HG02610 (cell line): ENCODE measurements around the gene TSPAN1.

ENCODE experiments used
- ATAC-seq: cut with Tn5 transposase; IDR thresholded peaks from one replicate; pipeline ENCODE4 v1.9.1; 2021; ENCODE audit warnings: mild to moderate bottlenecking, moderate library complexity; ENCODE audit not compliant: unreplicated experiment

The TSPAN1 gene

DNA sequence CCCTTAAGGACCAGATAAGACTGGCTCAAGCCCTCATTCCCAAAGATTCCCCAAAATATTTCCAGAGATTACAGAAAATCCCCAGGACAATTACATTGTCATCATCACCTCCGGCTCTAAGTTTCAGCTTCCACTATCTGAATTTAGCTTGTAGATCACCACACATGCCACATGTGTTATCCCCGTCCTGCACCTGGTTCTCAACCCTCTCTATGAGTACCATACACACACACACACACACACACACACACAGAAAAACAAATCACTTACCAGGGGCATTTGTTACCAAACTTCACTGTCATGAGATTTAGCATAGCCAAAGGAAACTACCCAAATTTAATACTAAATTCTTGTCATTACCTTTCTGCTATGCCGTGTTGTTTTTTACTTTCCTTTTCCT, 15.4 kb upstream of the TSPAN1 start:
- no peak for ATAC-seq

DNA sequence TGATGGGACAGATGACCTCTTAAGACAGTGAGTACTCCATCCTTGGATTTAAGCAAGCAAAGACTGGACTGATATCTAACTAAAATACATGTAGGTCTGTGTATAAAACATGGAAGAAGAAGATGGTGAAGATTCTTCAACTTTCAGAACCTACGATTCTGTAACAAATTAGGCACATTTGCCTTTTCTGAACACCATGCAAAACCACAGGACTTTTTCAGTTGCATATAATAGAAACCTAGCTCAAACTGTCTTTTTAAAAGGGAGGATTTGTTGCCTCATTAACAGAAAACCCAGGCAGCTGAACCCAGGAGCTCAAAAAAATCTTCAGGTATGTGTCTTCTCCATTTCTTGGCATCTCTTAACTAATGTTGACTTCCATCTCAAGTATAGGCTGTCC, 14.7 kb upstream of the TSPAN1 start:
- ATAC-seq, result no peak

DNA sequence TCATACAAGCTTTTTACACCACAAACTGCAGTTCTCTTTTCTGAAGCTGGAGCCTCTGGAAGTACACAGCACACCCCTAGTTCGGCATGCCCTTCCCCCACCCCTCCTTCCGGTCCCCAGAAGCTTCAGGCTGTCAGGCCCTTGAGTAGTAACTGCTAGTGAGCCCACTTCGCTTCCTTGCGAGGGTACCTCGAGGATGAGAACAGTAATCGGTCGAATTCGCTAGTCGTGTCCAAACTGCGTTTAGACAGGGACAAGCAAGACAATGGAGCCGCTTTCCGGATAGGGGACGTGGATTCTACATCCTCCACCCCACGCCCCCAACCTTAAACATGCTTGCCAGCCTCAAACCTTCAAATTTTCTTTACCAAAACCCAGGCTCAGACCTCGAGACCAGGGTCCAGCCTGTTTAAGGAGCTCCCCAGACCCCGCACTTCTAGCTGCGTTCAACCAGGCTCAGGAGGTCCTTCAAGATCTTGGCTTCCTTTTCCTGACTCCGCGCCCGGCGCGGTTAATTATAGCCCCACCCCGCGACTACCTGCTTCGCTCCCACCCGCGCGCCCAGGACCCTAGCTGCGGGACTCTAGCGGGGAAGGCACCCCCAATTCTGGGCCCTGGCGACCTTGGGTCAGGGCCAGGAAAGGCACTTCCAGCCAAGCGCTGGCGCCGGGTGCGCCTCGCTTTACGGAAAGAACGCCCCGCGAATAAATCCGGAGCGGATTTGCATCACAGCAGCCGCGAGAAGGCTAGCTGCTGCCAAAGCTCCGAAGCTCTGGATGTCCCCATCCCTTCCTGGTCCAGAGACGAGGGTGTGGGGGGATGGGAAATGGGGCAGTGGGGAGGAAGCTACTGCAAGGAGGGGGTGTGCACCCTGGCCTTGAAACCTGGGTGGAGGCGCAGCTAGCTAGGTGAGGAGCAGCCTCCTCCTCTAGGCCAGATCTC, 8.1 kb upstream of the TSPAN1 start:
- no peak for ATAC-seq

DNA sequence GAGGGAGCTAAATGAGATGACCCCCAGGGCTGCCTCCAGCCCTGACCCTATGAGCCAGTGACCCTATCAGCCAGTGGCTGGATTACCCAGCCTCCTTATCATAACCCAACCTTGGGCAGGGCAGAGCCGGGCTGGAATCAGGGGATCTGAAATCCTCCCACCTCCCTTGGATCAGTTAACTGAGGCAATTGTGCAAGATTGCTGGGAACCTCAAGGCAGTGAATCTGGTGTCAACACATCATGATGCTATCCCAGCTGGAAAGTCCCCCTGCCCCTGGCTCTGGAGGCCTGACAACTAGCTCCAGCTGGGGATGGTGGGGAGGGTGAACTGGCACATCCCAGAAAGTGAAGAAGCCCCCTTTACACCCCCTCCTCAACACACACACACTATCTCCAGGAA, 6.4 kb upstream of the TSPAN1 start:
- ATAC-seq, result no peak

DNA sequence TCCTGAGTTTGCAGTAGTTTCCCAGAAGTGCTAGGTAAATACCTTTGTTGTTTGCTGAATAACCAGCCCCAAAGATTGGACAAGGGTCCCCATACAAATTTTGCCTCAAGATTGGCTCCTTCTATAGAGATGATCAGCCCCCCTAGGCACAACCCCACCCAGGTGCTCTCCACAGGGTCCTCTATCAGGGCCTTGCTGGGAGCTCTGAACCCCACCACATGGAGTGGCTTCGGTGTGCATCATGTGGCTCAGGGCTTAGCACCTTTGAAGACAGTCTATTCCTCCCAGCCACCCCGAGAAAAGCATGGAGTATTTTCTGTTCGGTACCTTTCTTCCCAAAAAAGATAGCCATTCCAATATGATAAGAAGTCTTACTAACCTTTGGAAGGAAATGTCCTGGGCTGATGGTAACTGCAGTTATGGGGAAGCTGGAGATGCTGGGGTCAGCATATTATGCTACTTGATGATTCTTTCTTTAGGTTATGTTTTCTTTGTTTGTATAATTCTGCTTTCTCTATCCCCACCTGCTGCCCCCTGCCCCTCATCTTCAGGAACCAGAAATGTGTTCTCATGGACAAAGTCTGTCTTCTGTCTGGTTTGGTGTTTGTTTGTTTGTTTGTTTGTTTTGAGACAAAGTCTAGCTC, 5.0 kb upstream of the TSPAN1 start:
- no peak for ATAC-seq

DNA sequence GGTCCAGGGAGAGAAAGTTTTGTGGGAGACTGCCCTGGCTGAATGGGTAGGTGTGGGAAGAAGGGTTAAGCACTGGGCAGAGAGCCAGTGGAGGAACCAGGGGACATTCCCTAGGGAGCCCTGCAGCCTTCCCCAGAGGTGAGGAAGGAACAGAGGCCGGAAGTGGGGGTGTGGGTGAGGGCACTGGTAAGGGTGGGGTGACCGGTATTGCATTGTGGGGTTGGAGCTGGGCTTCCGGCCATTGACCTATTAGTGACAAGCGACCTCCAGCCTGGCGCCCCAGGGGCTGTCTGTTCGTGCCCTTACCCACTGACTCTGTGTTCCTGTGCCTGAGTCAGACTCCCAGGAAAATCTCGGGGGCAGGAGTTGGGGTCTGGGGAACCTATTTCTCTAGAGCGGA, 3.5 kb upstream of the TSPAN1 start:
- no peak for ATAC-seq

DNA sequence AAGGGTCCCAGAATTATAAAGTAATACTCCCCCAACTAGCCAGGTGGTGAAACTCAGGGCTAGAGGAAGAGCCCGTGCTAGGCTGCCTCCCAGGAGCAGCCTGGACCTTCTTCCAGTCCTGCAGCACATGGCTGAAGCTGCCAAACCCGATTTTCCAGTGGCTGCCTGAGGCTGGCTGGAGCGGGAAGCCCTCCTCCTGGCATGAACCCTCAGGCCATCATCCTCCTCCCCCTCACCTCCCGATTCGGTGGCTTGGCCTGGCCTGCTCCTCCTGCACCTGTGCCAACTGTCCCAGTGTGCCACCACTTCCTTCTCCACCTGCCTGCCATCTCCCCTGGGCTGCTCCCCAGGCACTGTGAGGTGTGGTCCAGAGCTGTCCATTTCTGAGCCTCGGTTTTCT, 3.0 kb upstream of the TSPAN1 start:
- ATAC-seq, result no peak

DNA sequence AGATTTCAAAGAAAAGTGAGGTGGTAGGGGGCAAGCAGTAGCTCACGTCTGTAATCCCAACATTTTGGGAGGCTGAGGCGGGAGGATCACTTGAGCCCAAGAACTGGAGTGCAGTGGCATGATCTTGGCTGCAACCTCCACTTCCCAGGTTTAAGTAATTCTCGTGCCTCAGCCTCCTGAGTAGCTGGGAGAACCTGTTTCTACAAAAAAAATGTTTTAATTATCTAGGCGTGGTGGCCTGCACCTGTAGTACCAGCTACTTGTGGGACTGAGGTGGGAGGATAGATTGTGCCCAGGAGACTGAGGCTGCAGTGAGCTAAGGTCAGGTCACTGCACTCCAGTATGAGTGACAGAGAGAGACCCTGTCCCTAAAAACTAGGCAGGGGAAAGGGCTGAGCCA, 2.6 kb upstream of the TSPAN1 start:
- no peak for ATAC-seq

DNA sequence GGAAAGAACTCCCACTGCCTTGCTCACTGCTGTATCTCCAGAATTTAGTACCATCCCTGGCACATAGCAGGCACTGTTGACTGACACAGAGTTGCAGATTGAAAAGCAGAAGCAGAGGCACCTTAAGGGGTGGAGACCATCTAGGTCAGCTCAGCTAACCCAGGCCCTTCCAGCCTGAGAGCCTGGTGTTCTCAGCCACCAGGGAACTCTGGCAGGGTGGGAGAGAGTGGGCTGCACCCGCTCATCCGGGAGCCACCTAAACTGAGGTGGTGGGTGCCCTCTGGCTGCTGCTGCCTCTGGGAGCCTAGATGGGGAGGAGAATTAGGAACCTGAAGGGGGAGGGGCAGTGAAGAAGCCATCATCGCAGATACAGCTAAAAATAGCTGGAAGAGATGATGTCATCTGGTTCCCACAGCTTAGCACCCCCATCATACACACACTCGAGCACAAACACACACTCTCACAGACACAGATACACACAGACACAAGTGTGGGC, 1.5 kb upstream of the TSPAN1 start:
- no peak for ATAC-seq

DNA sequence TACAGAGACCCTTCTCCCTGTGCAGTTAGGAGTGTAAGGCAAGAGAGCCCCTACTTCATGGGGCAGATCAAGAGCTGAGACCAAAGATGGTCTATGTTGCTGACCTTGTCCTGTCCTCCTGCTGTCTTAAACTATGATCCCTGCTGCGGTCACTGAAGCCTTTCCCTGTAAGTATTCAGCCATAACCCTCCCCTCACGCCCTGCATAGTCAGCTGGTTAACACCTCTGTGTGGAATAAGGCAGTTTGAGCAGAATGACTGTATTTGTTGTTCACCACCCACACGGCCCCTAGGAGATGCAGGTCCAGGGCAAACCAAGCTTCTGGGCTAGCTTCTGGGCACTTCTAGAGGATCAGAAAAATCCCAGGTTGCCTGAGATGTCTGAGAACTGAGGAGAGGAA, 356 bp downstream of the TSPAN1 start:
- ATAC-seq, result no peak

DNA sequence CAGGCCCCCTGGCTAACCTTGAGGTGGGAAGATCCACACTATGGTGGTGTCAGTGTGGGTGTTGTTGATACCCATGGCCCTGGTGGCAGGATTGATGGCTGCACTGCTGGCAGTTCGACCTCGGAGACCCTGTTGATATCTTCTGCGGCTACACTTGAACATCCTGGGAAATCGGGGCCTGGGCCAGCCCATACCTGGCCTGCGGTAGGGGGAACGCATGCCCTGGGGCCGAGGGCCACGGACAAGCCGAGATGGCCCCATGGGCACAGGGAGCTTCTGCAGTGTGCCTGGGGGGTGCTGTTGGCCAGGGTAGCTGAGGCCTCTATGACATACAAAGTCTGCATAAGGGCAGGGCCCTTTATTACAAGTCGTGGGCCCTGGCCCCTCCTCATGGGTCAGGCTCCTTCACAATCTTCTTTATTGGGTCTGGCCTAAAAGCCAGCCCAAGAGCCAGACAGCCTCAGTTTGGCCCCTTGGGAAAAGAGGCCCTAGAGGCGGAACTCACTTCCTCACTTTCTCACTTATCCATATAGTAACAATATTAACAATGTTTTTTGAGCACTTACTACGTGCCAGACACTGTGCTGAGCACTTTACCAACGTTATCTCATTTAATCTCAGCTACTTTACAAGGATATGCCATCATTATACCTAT, 1.5 kb downstream of the TSPAN1 start, which contains the start of gene P3R3URF:
TSS of gene P3R3URF (minus strand) at position 278 of the 655 bp plus-strand sequence. CDS start at position 261, 17 bp downstream.
- ATAC-seq, result no peak

DNA sequence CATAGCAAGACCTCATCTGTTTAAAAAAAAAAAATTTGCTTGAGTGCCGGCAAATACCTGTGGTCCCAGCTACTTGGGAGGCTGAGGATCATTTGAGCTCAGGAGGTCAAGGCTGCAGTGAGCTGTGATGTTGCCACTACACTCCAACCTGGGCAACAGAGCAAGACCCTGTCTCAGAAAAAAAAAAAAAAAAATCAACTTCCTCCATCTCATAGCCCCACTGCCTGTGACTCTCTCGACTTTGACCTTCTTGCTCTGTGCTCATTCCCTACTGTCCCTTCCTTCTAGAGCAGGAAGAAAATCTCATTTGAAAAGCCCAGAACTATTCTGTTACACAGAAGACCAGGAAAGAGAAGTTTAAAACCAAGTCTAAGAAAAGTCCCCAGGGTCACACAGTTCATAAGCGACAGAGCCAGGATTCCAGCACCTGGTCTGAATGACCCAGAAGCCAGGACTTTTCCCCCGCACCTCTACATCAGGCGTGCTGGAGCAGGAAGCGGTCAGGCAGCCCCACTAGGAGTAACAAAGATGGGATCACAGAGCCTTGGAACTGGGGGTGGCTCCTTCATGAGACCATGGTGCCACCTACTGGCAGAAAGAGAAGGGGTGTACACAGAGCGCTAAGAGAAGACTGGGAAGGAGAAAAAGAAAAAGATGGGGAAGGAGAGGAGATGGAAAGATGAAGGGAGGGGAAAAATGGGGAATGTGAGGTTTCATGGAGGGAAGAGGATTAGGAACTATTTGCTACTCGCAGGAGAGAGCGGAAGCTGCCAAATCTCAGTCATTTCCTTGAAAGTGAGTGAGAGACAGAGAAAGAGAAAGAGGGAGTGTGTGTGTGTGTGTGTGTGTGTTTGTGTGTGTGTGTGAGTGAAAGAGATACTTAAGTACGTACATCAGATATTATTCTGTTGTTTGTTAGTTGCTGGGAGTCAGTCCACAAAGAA, 4.5 kb downstream of the TSPAN1 start:
- ATAC-seq, result peak; percentile 62

DNA sequence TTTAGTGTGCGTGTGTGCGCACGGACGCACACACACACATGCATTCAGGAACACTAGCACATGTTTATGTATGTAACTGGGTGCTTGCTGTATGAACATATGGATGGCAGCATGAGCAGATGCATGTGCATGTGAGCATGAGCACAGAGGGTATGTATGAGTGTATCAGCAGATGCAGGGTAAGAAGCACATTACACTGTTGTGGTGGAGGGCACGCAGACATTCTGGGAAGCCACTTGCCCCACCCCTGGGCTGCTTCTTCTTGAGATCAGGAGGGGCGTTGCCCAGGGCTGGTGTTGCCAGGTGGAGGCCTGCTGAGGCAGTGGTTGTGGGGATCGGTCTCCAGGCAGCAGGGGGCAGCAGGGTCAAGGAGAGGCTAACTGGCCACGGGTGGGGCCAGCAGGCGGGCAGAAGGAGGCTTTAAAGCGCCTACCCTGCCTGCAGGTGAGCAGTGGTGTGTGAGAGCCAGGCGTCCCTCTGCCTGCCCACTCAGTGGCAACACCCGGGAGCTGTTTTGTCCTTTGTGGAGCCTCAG, 5.3 kb downstream of the TSPAN1 start:
- no peak for ATAC-seq

DNA sequence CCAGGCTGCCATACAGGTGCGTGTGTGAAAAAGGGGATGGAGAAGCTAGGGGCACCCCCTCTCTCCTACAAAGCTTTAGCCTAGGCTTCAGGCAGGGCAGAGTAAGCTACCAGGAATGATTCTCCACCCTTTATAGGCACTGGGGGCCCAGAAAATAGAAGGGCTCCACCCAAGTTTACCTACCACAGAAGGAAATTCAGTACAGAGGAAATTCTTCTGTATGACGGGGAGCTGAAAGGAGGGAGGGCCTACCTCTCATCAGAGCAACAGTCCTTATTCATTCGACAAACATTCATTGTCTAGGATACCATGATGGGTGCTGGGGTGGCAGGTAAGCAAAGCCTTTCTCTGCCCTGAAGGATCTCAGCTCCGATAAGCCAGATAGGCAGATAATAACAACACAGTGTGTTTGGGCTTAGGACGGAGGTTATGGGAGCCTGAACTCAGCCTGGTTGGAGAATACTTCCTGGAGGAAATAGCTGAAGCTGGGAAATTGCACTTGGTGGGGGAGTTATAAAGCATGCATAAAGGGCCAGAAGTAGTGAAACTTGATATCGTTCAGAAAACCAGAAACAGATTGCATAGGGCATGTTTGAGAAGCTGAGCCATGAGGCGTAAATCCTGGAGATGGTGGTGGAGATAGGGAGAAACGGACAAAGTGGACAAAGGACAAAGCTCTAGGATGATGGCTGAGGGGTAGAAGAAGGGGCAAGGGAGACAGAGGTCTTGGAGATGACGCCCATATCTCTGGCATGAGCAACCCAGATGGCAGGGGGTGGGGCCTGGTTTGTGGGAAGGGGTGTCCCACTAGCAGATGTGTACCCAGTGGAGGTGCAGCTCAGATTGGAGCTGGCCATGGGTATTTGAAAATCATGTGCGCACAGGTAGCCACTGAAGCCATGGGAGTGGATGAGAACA, 6.7 kb downstream of the TSPAN1 start:
- no peak for ATAC-seq

DNA sequence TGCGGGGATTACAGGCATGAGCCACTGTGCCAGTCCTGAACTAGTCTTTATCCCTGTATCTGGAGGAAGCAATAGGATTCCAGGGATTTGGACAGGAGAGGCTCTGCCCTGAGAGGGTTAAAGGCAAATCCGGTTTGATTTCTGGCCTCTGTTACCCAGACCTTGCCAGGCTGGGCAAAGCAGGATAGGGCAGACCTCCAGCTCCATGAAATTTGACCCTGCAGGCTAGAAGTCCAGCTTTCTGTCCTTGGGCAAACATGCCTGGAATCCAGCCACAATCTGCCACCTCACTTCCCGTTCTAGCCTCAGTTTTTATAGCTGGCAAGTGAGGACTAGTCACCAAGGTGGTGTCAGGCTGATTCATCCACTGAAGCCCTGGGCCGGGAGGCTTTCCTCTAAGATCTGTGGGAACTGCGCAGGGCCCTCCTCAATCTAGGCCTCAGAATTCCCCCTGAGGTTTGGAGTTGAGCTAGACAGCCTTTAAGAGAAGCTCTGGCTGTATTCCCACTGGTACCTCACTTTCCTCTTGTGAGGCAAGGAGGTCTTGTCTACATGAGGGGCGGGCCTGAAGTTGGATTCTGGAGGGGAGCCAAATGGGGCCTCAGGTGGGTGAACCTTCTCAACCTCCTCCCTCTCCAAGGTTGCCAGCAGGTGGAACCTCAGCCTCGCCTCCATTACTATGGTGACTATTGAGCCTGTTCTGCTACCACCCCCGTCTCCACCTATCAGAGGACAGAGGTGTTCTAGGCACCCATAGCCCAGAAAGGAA, 8.4 kb downstream of the TSPAN1 start:
- ATAC-seq, result no peak

DNA sequence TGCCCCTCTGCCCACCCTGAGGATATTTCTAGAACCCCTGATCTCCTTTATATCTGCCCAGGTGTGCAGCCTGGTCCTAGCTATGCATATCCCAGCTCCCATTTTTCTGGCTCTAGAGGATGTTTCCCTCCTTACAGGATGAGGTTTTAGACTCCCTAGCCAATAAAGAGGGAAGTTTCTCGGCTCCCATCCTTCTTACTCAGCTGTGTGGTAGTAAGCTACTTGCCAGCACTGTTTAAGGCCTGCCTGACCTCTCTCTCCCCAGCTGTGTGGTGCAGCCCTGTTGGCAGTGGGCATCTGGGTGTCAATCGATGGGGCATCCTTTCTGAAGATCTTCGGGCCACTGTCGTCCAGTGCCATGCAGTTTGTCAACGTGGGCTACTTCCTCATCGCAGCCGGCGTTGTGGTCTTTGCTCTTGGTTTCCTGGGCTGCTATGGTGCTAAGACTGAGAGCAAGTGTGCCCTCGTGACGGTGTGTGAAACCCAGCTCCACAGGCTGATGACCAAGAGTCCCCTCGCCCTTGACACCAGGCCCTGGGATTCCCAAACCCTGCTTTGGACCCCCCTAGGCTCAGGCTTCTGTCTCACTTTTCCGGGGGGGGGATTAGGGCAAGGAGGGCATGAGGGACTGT, 9.2 kb downstream of the TSPAN1 start:
- no peak for ATAC-seq

DNA sequence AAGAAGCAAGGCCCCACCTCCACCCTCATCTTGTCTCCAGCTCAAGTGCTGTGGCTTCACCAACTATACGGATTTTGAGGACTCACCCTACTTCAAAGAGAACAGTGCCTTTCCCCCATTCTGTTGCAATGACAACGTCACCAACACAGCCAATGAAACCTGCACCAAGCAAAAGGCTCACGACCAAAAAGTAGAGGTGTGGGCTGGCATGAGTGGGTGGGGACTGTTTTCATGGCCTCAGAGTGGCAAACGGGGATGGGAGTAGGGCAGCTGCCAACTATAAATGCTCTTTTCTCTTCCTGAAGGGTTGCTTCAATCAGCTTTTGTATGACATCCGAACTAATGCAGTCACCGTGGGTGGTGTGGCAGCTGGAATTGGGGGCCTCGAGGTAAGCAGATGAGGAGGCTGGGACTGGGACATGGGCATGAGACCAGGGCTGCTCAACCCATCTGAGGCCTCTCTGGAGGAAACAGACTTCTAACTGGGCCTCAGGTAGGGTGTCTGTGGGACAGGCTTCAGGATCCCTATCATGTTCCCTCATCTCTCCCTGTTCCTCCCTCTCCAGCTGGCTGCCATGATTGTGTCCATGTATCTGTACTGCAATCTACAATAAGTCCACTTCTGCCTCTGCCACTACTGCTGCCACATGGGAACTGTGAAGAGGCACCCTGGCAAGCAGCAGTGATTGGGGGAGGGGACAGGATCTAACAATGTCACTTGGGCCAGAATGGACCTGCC, 10.2 kb downstream of the TSPAN1 start:
- ATAC-seq, result no peak
